Mesothelial cell of epicardium (in vitro differentiated cells): Measurements from ENCODE around the gene HHATL. TPM values are rescaled to one million over a fixed set of nuclear protein-coding genes. Genes with fewer than 3 reads are reported as not detected.

Source experiments
- DNase-seq, 2 experiments: peaks; one replicate each; pipeline ENCODE4 v3.0.0; 2021; ENCODE audit warnings: low spot score in 2 of 2; ENCODE audit not compliant: unreplicated experiment in 2 of 2
- H3K27ac Mint-ChIP-seq: 2 replicates; pipeline ENCODE4 v1.8.0; 2021; ENCODE audit warnings: mixed read lengths
- H3K27me3 Mint-ChIP-seq: 2 replicates; pipeline ENCODE4 v1.8.0; 2021; ENCODE audit warnings: low read depth, mixed read lengths
- H3K36me3 Mint-ChIP-seq: 2 replicates; pipeline ENCODE4 v1.8.0; 2021; ENCODE audit warnings: mixed read lengths
- H3K4me1 Mint-ChIP-seq: 2 replicates; pipeline ENCODE4 v1.8.0; 2021; ENCODE audit warnings: mixed read lengths
- H3K4me3 Mint-ChIP-seq: 2 replicates; pipeline ENCODE4 v1.8.0; 2021; ENCODE audit warnings: mild to moderate bottlenecking, moderate library complexity, mixed read lengths
- H3K9me3 Mint-ChIP-seq: 2 replicates; pipeline ENCODE4 v1.8.0; 2021; ENCODE audit warnings: mixed read lengths
- CTCF ChIP-seq: fragments of 200-600 bp; sonication (generic); IDR thresholded peaks from one replicate; pipeline ENCODE4 v1.5.0; 2021; ENCODE audit warnings: antibody characterized with exemption; ENCODE audit not compliant: unreplicated experiment
- total RNA-seq: library from RNA; stranded (reverse); gene quantifications from 3 replicates; pipeline ENCODE4 v1.2.1, GENCODE V29; 2021

HHATL gene
- total RNA-seq, 1 donor from 2014 or later, result not detected

- peaks cover 8% of the 10 kb centered on the region for H3K36me3 Mint-ChIP-seq
- no peak for TF ChIP-seq CTCF
- no peak overlapping the region for H3K4me3 Mint-ChIP-seq
- H3K27me3 Mint-ChIP-seq, result no peaks in the 10 kb centered on the region
- H3K27ac Mint-ChIP-seq, result peak overlapping the region; percentile 2
- no peaks in the 10 kb centered on the region for H3K9me3 Mint-ChIP-seq
- H3K4me1 Mint-ChIP-seq, result peaks cover 1% of the 10 kb centered on the region
- no peak for DNase-seq
Measured at GRCh38 chr3:42660131-42660715, 42.4 kb downstream of the HHATL start.

GRCh38 chr3:42659451-42660130, 43.0 kb downstream of the HHATL start:
- Mint-ChIP-seq H3K4me3 (no peak overlapping the region), H3K36me3 (peaks cover 8% of the 10 kb centered on the region), H3K9me3 (no peaks in the 10 kb centered on the region), H3K27me3 (no peaks in the 10 kb centered on the region), H3K4me1 (peaks cover 3% of the 10 kb centered on the region), H3K27ac (peak overlapping the region; percentile 2)
- no peak for DNase-seq
- TF ChIP-seq CTCF, result no peak

DNA sequence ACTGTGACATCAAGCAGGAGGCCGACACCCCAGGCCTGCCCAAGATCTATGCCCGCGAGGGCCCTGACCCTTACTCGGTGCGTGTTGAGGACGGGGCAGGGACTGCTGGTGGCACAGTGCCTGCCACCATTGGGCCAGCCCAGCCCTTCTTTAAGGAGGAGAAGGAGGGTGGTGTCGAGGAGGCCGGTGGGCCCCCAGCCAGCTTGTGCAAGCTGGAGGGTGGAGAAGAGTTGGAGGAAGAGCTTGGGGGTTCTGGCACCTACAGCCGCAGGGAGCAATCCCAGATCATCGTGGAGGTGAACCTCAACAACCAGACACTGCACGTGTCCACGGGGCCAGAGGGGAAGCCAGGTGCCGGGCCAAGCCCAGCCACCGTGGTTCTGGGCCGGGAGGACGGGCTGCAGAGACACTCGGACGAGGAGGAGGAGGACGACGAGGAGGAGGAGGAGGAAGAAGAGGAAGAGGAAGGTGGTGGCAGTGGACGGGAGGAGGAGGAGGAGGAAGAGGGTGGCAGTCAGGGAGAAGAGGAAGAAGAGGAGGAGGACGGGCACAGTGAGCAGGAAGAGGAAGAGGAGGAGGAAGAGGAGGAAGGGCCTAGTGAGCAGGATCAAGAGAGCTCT, 43.7 kb downstream of the HHATL start:
- peaks cover 3% of the 10 kb centered on the region for H3K4me1 Mint-ChIP-seq
- no peak for TF ChIP-seq CTCF
- H3K9me3 Mint-ChIP-seq, result no peaks in the 10 kb centered on the region
- H3K36me3 Mint-ChIP-seq, result peaks cover 8% of the 10 kb centered on the region
- no peaks in the 10 kb centered on the region for H3K27me3 Mint-ChIP-seq
- no peak for DNase-seq
- H3K27ac Mint-ChIP-seq, result peak overlapping the region; percentile 47
- no peak overlapping the region for H3K4me3 Mint-ChIP-seq

DNA sequence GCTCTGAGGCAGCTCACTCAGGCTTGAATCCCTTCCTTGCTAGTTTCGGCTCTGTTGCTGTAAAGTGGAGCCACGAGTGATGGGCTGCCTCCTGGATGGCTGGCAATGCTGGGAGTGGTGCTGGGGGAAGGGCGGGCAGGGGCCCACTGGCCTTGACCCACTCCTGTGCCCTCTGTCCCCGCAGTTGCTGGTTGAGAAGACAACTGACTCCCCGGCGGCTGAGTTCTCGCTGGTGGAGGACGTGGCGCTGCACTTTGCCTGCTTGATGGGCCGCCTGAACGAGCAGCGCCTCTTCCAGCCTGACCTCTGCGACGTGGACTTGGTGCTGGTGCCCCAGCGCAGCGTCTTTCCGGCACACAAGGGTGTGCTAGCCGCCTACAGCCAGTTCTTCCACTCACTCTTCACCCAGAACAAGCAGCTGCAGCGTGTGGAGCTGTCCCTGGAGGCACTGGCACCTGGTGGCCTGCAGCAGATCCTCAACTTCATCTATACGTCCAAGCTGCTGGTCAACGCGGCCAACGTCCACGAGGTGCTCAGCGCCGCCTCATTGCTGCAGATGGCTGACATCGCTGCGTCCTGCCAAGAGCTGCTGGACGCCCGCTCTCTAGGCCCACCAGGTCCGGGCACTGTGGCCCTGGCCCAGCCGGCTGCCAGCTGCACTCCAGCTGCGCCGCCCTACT, 44.4 kb downstream of the HHATL start:
- Mint-ChIP-seq H3K9me3 (no peaks in the 10 kb centered on the region), H3K27me3 (no peaks in the 10 kb centered on the region), H3K4me1 (peaks cover 9% of the 10 kb centered on the region), H3K4me3 (no peak overlapping the region), H3K27ac (no peak overlapping the region), H3K36me3 (peaks cover 8% of the 10 kb centered on the region)
- TF ChIP-seq CTCF, result no peak
- DNase-seq, result no peak

GRCh38 chr3:42657675-42658074, 44.9 kb downstream of the HHATL start:
- H3K27me3 Mint-ChIP-seq, result no peaks in the 10 kb centered on the region
- H3K27ac Mint-ChIP-seq, result no peak overlapping the region
- H3K36me3 Mint-ChIP-seq, result peaks cover 8% of the 10 kb centered on the region
- no peaks in the 10 kb centered on the region for H3K9me3 Mint-ChIP-seq
- H3K4me3 Mint-ChIP-seq, result no peak overlapping the region
- TF ChIP-seq CTCF, result no peak
- peaks cover 15% of the 10 kb centered on the region for H3K4me1 Mint-ChIP-seq
- DNase-seq, result no peak
